Hematopoietic multipotent progenitor cell treated with erythropoietin and hydrocortisone succinate and interleukin-3 and kit ligand, for 8 days (in vitro differentiated cells): ENCODE results near the gene IGSF1.
A peak's percentile ranks its signal among the peaks of the same experiment; 100 is the strongest.
"Not testable (repeated sequence)": the region's sequence is repeated elsewhere in the genome, so short reads cannot be mapped to it uniquely, and the experiment has no call there.

ENCODE experiments used
- DNase-seq: peaks from one replicate; pipeline ENCODE4 v3.0.0-alpha.2; 2015

IGSF1 gene

GRCh38 chrX:131264665-131265064 is 24.4 kb downstream of the IGSF1 start:
- DNase-seq, result no peak

- DNase-seq, result no peak
These were observed 25.1 kb downstream of the IGSF1 start for GRCh38 chrX:131264053-131264452.

GRCh38 chrX:131262738-131263679 is 26.1 kb downstream of the IGSF1 start:
- DNase-seq, result peak; percentile 12

GRCh38 chrX:131262200-131262599 is 26.9 kb downstream of the IGSF1 start:
- DNase-seq, result no peak

- no peak for DNase-seq
These were observed 31.7 kb downstream of the IGSF1 start for GRCh38 chrX:131257367-131257766.

GRCh38 chrX:131250984-131251738 is 37.9 kb downstream of the IGSF1 start:
- DNase-seq, result not testable (repeated sequence)

- DNase-seq, result no peak
These were observed 50.0 kb downstream of the IGSF1 start for GRCh38 chrX:131239057-131239456.

- no peak for DNase-seq
These were observed 51.7 kb downstream of the IGSF1 start for GRCh38 chrX:131237363-131237762.

GRCh38 chrX:131235768-131236545 is 53.1 kb downstream of the IGSF1 start:
- no peak for DNase-seq

- DNase-seq, result no peak
These were observed 61.5 kb downstream of the IGSF1 start for GRCh38 chrX:131227608-131228007.

- DNase-seq, result no peak
These were observed 62.5 kb downstream of the IGSF1 start for GRCh38 chrX:131226591-131226990.

- DNase-seq, result no peak
These were observed 64.0 kb downstream of the IGSF1 start for GRCh38 chrX:131225078-131225477.
